ENCODE results near the gene GTSE1. TPM values are rescaled to one million over a fixed set of nuclear protein-coding genes. Genes with fewer than 3 reads are reported as not detected.

The GTSE1 gene
- total RNA-seq, 1 experiment from 2014 or later = 55.1 TPM

DNA sequence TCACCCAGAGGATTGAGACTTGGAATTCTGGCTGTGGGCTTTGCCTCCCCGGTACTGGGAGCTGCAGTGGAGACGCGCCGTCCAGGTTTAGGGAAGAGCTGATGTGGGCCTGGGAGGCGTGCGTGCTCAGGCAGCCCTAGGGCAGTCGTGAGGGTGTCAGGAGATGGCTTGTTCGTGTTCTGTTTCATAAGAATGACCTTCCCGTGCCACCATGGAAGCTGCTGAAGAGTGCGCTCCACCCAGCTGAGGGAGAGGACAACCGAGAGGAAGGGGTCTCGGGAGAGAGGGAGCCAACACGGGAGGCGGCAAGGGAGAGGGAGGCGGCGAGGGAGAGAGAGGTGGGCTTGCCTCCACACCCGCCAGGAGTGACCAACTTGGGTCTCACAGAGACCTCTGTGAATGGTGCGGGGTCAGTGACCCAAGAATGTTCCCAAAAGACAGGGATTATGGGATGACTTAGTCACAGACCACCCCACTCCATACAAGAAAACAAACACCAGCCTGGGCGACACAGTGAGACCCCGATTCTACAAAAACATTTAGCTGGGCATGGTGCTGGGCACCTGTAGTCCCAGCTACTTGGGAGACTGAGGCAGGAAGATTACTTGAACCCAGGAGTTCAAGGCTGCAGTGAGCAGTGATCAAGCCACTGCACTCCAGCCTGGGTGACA is 24.2 kb downstream of the GTSE1 start:
- no peak overlapping the region for H3K4me3 Mint-ChIP-seq (ENCODE audit: unreplicated experiment)
- H3K36me3 ChIP-seq (ENCODE audit: control insufficient read depth, insufficient read depth, low read length) = no peaks in the 10 kb centered on the region; the same call in none of the 2 replicates
- H3K9me3 ChIP-seq = no peaks in the 10 kb centered on the region
- no peaks in the 10 kb centered on the region for H3K4me1 ChIP-seq
- CTCF ChIA-PET = no interaction called here
- DNase-seq = no peak
- POLR2A ChIA-PET = no interaction called here
- peak overlapping the region; percentile 39 for H3K27ac Mint-ChIP-seq (ENCODE audit: unreplicated experiment)
- no peaks in the 10 kb centered on the region for H3K27me3 ChIP-seq (replicated peaks; ENCODE audit: control insufficient read depth, insufficient read depth, low read length)
- no peaks in the 10 kb centered on the region for H3K27me3 Mint-ChIP-seq (ENCODE audit: insufficient read depth, unreplicated experiment)
- no peaks in the 10 kb centered on the region for H3K4me1 Mint-ChIP-seq (ENCODE audit: low read depth, unreplicated experiment)
- H3K9me3 Mint-ChIP-seq (ENCODE audit: unreplicated experiment) = no peaks in the 10 kb centered on the region
- no peak overlapping the region for H3K4me3 ChIP-seq (ENCODE audit: low read depth, low read length)
- TF ChIP-seq CTCF (IDR thresholded peaks at IDR 0.05; ENCODE audit: insufficient read depth in 1 of 2, low read depth in 1 of 2, low read length in 1 of 2, severe bottlenecking in 1 of 2, unreplicated experiment in 1 of 2) = no peak
- intact Hi-C loops (cut with micrococcal nuclease; ENCODE audit: unreplicated experiment) = no loop called here
- H3K36me3 Mint-ChIP-seq (ENCODE audit: insufficient read depth, unreplicated experiment) = peaks cover 74% of the 10 kb centered on the region
- no TSS peak for BruUV-seq (replicated peaks)

DNA sequence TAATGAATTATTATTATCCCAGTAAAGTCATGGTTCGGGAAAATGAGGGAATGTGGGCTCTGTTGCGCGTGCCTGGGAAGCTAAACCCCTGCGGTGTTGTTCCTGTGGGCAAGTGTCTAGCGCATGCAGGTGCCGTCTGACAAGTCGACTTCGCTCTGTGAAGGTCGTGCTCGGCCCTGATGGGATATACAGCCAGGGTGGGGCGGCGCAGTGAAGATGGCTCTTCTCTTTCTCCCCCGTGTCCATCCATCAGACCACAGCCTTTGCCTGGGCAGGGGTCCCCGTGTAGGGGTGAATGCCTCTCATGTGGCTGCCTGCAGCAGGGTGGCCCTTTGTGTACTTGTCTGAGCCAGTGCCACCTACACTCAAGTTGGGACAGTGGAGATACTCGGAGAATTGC is 26.0 kb downstream of the GTSE1 start:
- Mint-ChIP-seq H3K27me3 (ENCODE audit: insufficient read depth, unreplicated experiment) (no peaks in the 10 kb centered on the region), H3K36me3 (ENCODE audit: insufficient read depth, unreplicated experiment) (peaks cover 71% of the 10 kb centered on the region), H3K9me3 (ENCODE audit: unreplicated experiment) (no peaks in the 10 kb centered on the region), H3K27ac (ENCODE audit: unreplicated experiment) (no peak overlapping the region), H3K4me1 (ENCODE audit: low read depth, unreplicated experiment) (no peaks in the 10 kb centered on the region), H3K4me3 (ENCODE audit: unreplicated experiment) (no peak overlapping the region)
- POLR2A ChIA-PET = no interaction called here
- CTCF ChIA-PET = no interaction called here
- no peak for TF ChIP-seq CTCF (IDR thresholded peaks at IDR 0.05; ENCODE audit: insufficient read depth in 1 of 2, low read depth in 1 of 2, low read length in 1 of 2, severe bottlenecking in 1 of 2, unreplicated experiment in 1 of 2)
- intact Hi-C loops (cut with micrococcal nuclease; ENCODE audit: unreplicated experiment) = no loop called here
- H3K9me3 ChIP-seq = no peaks in the 10 kb centered on the region
- DNase-seq = no peak
- BruUV-seq (replicated peaks) = no TSS peak
- H3K4me3 ChIP-seq (ENCODE audit: low read depth, low read length) = no peak overlapping the region
- H3K4me1 ChIP-seq = no peaks in the 10 kb centered on the region
- no peaks in the 10 kb centered on the region for H3K27me3 ChIP-seq (replicated peaks; ENCODE audit: control insufficient read depth, insufficient read depth, low read length)
- H3K36me3 ChIP-seq (ENCODE audit: control insufficient read depth, insufficient read depth, low read length) = no peaks in the 10 kb centered on the region; the same call in none of the 2 replicates

- ChIA-PET CTCF (no interaction called here), POLR2A (no interaction called here)
- no peaks in the 10 kb centered on the region for H3K9me3 Mint-ChIP-seq (ENCODE audit: unreplicated experiment)
- no TSS peak for BruUV-seq (replicated peaks)
- no peaks in the 10 kb centered on the region for H3K4me1 Mint-ChIP-seq (ENCODE audit: low read depth, unreplicated experiment)
- intact Hi-C loops (cut with micrococcal nuclease; ENCODE audit: unreplicated experiment) = no loop called here
- DNase-seq = no peak
- TF ChIP-seq CTCF (IDR thresholded peaks at IDR 0.05; ENCODE audit: insufficient read depth in 1 of 2, low read depth in 1 of 2, low read length in 1 of 2, severe bottlenecking in 1 of 2, unreplicated experiment in 1 of 2) = no peak
- no peak overlapping the region for H3K27ac Mint-ChIP-seq (ENCODE audit: unreplicated experiment)
- H3K36me3 ChIP-seq (ENCODE audit: control insufficient read depth, insufficient read depth, low read length) = no peaks in the 10 kb centered on the region; the same call in none of the 2 replicates
- H3K4me3 Mint-ChIP-seq (ENCODE audit: unreplicated experiment) = no peak overlapping the region
- H3K4me1 ChIP-seq = no peaks in the 10 kb centered on the region
- no peaks in the 10 kb centered on the region for H3K27me3 Mint-ChIP-seq (ENCODE audit: insufficient read depth, unreplicated experiment)
- no peaks in the 10 kb centered on the region for H3K9me3 ChIP-seq
- H3K27me3 ChIP-seq (replicated peaks; ENCODE audit: control insufficient read depth, insufficient read depth, low read length) = no peaks in the 10 kb centered on the region
- no peak overlapping the region for H3K4me3 ChIP-seq (ENCODE audit: low read depth, low read length)
- peaks cover 71% of the 10 kb centered on the region for H3K36me3 Mint-ChIP-seq (ENCODE audit: insufficient read depth, unreplicated experiment)
These were observed 26.5 kb downstream of the GTSE1 start for GRCh38 chr22:46323162-46323561.
